Activated T-helper 1 cell treated with Interleukin-2 at 50 U/mL for 16 hours (primary cell): ENCODE results near the gene SLC25A15.
"Not testable (repeated sequence)": the region's sequence is repeated elsewhere in the genome, so short reads cannot be mapped to it uniquely, and the experiment has no call there.

ENCODE experiments used
- DNase-seq: peaks from one replicate; pipeline ENCODE4 v3.0.0-alpha.2; 2020; ENCODE audit warnings: low read depth

Gene SLC25A15

DNA sequence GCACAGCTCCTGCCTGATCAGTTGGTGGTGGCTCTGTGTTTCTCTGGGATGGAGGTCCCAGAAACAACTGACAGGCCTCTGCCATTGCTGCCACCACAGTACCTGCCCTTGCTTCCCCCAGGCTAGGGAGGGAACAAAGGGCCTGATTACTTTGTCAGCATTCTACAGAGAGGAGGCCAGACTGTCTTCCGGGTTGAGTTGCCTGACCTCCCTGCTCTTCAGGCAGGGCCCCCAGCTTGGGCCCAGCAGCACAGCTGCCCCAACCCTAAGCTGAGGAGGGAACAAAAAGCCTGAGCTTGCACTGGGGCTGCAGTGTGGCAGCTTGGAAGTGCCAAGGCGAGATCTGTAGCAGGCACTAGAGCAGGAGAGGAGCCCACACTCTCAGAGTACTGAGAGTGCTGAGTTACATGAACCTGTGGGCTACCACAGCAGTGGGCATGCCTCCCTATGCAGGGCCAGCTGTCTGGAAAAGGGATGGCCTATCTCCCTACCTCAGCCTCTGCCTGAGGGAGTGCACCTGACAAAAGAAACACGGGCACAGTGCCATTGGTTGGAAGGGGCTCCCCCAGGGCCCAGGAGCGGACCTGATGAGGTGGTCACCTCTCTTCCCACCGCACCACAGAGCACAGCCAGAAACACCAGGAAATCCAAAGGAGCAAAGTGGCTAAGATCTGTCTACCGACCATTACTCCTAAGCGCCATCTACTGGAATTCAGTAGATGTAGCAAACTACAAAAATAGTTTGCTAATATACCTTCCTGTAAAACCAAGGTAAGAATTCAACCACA is 24.4 kb downstream of the SLC25A15 start:
- DNase-seq = no peak

- no peak for DNase-seq
Observed at GRCh38 chr13:40814803-40815202, 25.4 kb downstream of the SLC25A15 start.

GRCh38 chr13:40818926-40819325 is 29.5 kb downstream of the SLC25A15 start:
- no peak for DNase-seq

- no peak for DNase-seq
Observed at GRCh38 chr13:40819797-40820315, 30.4 kb downstream of the SLC25A15 start.

GRCh38 chr13:40839725-40840124 is 50.3 kb downstream of the SLC25A15 start:
- DNase-seq = not testable (repeated sequence)

DNA sequence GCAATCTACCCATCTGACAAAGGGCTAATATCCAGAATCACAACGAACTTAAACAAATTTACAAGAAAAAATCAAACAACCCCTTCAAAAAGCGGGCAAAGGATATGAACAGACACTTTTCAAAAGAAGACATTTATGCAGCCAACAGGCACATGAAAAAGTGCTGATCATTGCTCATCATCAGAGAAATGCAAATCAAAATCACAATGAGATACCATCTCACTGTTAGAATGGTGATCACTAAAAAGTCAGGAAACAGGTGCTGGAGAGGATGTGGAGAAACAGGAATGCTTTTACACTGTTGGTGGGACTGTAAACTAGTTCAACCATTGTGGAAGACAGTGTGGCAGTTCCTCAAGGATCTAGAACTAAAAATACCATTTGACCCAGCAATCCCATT is 51.5 kb downstream of the SLC25A15 start:
- DNase-seq = not testable (repeated sequence)
